Adrenal gland (tissue), 12 donors: ENCODE results near the gene LDB2. TPM values are rescaled to one million over a fixed set of nuclear protein-coding genes. Genes with fewer than 3 reads are reported as not detected.

ENCODE experiments used
- DNase-seq, 7 donors: peaks; one replicate each; pipeline ENCODE4 v3.0.0-alpha.2; 2019 to 2020
- H3K27ac ChIP-seq, 5 donors: fragments of 200-600 bp; sonication (generic) in 4 of 5; 1 replicate in 3 of 5; 2 replicates in 2 of 5; pipeline versions ENCODE4 v1.5.1 to v1.8.0; 2016 to 2020; ENCODE audit warnings: mild to moderate bottlenecking in 1 of 5
- H3K27me3 ChIP-seq: fragments of 200-600 bp; 2 replicates; pipeline ENCODE4 v1.8.0; 2021
- H3K36me3 ChIP-seq, 2 donors: fragments of 200-600 bp; replicated peaks in 1 of 2; 1 replicate in 1 of 2; 2 replicates in 1 of 2; pipeline versions ENCODE4 v1.5.1 to v1.8.0; 2018 to 2022
- H3K4me1 ChIP-seq, 2 donors: fragments of 200-600 bp; replicated peaks in 1 of 2; 1 replicate in 1 of 2; 2 replicates in 1 of 2; pipeline versions ENCODE4 v1.5.1 to v1.8.0; 2018 to 2021
- H3K4me3 ChIP-seq, 4 donors: fragments of 200-600 bp; sonication (generic) in 3 of 4; one replicate each; pipeline ENCODE4 v1.5.1; 2016 to 2018
- H3K9me3 ChIP-seq, 3 donors: fragments of 200-600 bp; sonication (generic) in 1 of 3; replicated peaks in 1 of 3; 1 replicate in 2 of 3; 2 replicates in 1 of 3; pipeline versions ENCODE4 v1.5.1 to v1.8.0; 2016 to 2021
- CTCF ChIP-seq, 6 experiments: fragments of 450-650 bp in 4 of 6; fragments of 200-600 bp in 2 of 6; sonication (generic) in 1 of 6; IDR thresholded peaks; 1 replicate in 5 of 6; 2 replicates in 1 of 6; pipeline versions ENCODE4 v1.5.1 to v1.8.0; 2016 to 2021; ENCODE audit warnings: antibody characterized with exemption in 6 of 6, mild to moderate bottlenecking in 2 of 6, moderate library complexity in 1 of 6
- POLR2A ChIP-seq, 2 donors: fragments of 450-650 bp; IDR thresholded peaks; one replicate each; pipeline ENCODE4 v1.6.1; 2017; ENCODE audit warnings: antibody characterized with exemption in 2 of 2, mild to moderate bottlenecking in 2 of 2, moderate library complexity in 1 of 2
- WGBS, 4 donors: extraction: QIAGEN DNeasy Blood & Tissue Kit in 2 of 4; methylation state at CpG; one replicate each; pipeline versions ENCODE4 v1.1.5 to v1.1.7; 2013 to 2017; 5-methylcytosine and 5-hydroxymethylcytosine counted together
- intact Hi-C, 2 donors: fragments of 100-400 bp; cut with DNase I; formaldehyde crosslinking; loops; one replicate each; pipeline versions ENCODE4 v1.14.1 to v1.15.0; 2022 to 2023
- polyA plus RNA-seq, 3 donors: library from polyadenylated mRNA; stranded (reverse); fragments of 200-250 nt in 2 of 3; fragments of 350-450 nt in 1 of 3; fragmentation: Illumina TruSeq in 1 of 3; extraction: RNeasy Lipid Tissue Mini Kit (QIAGEN cat#74804) in 1 of 3; gene quantifications; one replicate each; pipeline ENCODE4 v1.2.3, GENCODE V29; 2013 to 2014
- total RNA-seq, 9 donors: library from RNA; depleted of rRNA in 4 of 9; stranded (reverse); fragments of >200 nt in 4 of 9; fragments of 120-200 nt in 1 of 9; fragmentation: NEBNext Ultra II Directional in 1 of 9; extraction: Animal tissue kit (Norgen Biotek cat#: 25700) in 1 of 9; gene quantifications; one replicate each; pipeline versions ENCODE4 v1.1.0 to v1.2.4, GENCODE V29; 2013 to 2023
- donor health status: healthy with polysubstance abuse.
- donor health status: Bipolar disorder and iron deficiency.
- donor health status: DM: yes; HTN: yes; CAD: no.
- donor health status: DM: no; HTN: no; CAD: no.
- donor health status: DM: no; HTN: no; CAD: no.
- donor health status: DM: yes; HTN: yes; CAD: no.

The LDB2 gene
- total and polyA plus RNA-seq, 12 donors: 17.1 to 51.1 (median 27.0) TPM

DNA sequence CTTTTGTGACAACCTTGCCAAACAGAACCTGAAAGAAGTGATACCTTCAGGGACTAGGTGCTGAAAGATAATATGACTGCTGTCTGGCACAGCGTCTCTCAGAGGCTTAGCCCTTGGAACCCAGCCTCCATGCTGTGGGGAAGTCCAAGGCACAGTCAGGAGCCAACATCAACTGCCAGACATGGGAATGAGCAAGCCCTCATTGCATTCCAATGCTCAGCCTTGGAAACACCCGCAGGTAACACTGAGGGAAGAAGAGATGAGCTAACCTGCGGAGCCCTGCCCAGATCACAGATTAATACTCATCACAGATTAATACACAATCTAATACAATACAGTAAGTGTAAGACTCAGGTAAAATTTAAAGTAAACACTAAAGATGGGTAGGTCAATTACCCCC is 31.5 kb downstream of the LDB2 start:
- no peaks in the 10 kb centered on the region for H3K27me3 ChIP-seq
- H3K4me3 ChIP-seq: no peak overlapping the region
- H3K27ac ChIP-seq: no peak overlapping the region
- WGBS, 4 donors: 92 to 100% (median 97%) methylated on average over 3 of the region's 3 CpGs
- H3K36me3 ChIP-seq: no peaks in the 10 kb centered on the region
- TF ChIP-seq POLR2A (IDR thresholded peaks at IDR 0.05) (no peak), CTCF (IDR thresholded peaks at IDR 0.05) (no peak)
- peaks cover 0 to 8% of the 10 kb centered on the region in 2 donors for H3K4me1 ChIP-seq
- DNase-seq: no peak
- no peaks in the 10 kb centered on the region for H3K9me3 ChIP-seq
- intact Hi-C loops: no loop called here

DNA sequence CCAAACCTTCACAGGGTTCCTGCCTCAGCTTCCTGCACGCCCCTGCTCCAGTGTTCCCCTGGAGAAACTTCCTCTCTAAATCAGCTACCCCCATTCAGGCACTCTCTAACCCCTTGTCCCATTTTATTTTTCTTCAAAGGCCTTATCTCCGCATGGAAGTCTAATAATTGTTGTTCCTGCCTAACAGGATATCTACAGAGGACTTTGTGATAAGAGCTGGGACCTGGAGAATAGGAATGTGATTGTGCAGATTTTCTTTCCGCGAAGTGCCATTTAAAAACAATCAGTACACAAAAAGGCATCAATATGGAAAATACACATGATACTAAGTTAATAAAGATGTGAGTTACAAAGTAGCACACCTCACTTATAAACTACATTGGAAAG is 32.6 kb downstream of the LDB2 start:
- WGBS, 4 donors: 61 to 86% (median 72%) methylated on average over 4 of the region's 4 CpGs
- no peak for DNase-seq
- no peaks in the 10 kb centered on the region for H3K36me3 ChIP-seq
- no peaks in the 10 kb centered on the region for H3K27me3 ChIP-seq
- H3K4me1 ChIP-seq: peaks cover 0 to 8% of the 10 kb centered on the region in 2 donors
- intact Hi-C loops: no loop called here
- no peak overlapping the region for H3K4me3 ChIP-seq
- no peaks in the 10 kb centered on the region for H3K9me3 ChIP-seq
- H3K27ac ChIP-seq: no peak overlapping the region
- TF ChIP-seq POLR2A (IDR thresholded peaks at IDR 0.05): no peak
- no peak for TF ChIP-seq CTCF (IDR thresholded peaks at IDR 0.05)

DNA sequence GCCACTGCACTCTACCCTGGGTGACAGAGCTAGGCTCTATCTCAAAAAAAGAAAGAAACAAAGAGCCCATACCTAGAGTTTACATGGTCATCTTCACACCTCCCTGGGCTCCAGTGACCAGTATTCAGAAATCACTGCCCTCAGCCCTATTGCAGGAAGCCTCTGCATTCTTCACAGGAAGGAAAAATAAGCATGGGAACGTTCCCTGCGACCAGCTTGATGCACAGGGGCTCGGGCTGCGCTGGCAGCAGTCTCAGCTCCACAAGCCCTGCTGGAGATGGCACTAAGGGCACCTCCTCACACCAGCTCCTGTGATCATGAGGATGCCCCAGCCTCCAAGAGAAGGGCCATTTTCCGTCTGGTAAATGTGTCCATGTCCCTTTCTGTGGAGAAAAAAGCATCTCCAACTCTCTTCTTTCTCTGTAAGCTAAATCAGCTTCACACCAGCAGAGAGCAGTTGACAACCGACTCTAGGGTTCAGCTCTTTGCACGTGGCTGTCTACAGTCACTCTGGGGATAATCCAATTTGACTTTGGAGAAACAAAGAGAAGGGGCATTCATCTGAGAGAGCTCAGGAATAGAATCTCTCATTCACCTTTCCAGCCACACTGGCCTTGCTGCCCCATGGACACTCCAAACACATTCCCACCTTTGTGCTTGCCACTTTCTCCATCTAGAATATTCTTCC is 33.1 kb downstream of the LDB2 start:
- H3K27ac ChIP-seq: no peak overlapping the region
- intact Hi-C loops: no loop called here
- no peak for TF ChIP-seq CTCF (IDR thresholded peaks at IDR 0.05)
- TF ChIP-seq POLR2A (IDR thresholded peaks at IDR 0.05): no peak
- no peak overlapping the region for H3K4me3 ChIP-seq
- no peaks in the 10 kb centered on the region for H3K36me3 ChIP-seq
- 72 to 76% (median 74%) methylated on average over 5 to 7 of the region's 7 CpGs for WGBS, 4 donors
- no peaks in the 10 kb centered on the region for H3K27me3 ChIP-seq
- H3K4me1 ChIP-seq: peaks cover 0 to 8% of the 10 kb centered on the region in 2 donors
- H3K9me3 ChIP-seq: no peaks in the 10 kb centered on the region
- no peak for DNase-seq

DNA sequence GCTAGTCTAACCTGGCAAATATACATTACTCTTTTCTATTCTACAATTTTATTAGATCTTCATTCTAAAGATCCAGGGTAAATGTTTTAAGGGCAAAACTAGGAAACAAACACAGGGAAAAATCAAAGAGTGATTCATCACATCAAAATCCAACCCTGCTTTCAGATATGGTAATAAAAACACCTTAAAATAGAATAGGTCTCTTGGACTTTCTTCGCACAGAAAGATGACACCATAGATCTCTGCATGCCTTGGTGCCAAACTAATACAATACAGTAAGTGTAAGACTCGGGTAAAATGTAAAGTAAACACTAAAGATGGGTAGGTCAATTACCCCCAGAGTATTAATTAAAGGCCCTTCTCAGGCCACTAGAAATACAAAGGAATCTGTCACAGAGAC is 34.2 kb downstream of the LDB2 start:
- TF ChIP-seq CTCF (IDR thresholded peaks at IDR 0.05) (no peak), POLR2A (IDR thresholded peaks at IDR 0.05) (no peak)
- Histone ChIP-seq H3K27ac (no peak overlapping the region), H3K9me3 (no peaks in the 10 kb centered on the region), H3K27me3 (no peaks in the 10 kb centered on the region), H3K4me3 (no peak overlapping the region), H3K4me1 (peaks cover 0 to 8% of the 10 kb centered on the region in 2 donors), H3K36me3 (no peaks in the 10 kb centered on the region)
- intact Hi-C loops: no loop called here
- WGBS, 4 donors: 59 to 73% (median 66%) methylated on average over 2 of the region's 2 CpGs
- no peak for DNase-seq
